K562 (cell line): Measurements from ENCODE around the gene PSMC4. TPM values are rescaled to one million over a fixed set of nuclear protein-coding genes. Genes with fewer than 3 reads are reported as not detected.
A peak's percentile ranks its signal among the peaks of the same experiment; 100 is the strongest.

Experiments used
- ATAC-seq: fragments of 200-7000 bp; cut with Tn5 transposase; 3 replicates; pipeline ENCODE4 v1.9.1; 2020; ENCODE audit warnings: moderate library complexity
- BruUV-seq: library from RNA; stranded (reverse); fragments of 400-500 nt; replicated peaks from 2 replicates; lab custom pipeline; 2021; lab: Mats Ljungman, UMichigan
- CTCF ChIA-PET: fragments of 300-600 bp; formaldehyde crosslinking; extraction: SDS; loops from one replicate; lab custom pipeline; 2021; ENCODE audit warnings: low intra/inter-chr PET ratio; lab: Yijun Ruan, JAX
- POLR2A ChIA-PET: fragments of 300-600, 350-650 bp; sonication (Branson Sonifier 250); formaldehyde crosslinking; extraction: SDS; loops from one replicate; lab custom pipeline; 2021; ENCODE audit warnings: antibody characterized with exemption, inconsistent platforms; lab: Yijun Ruan, JAX
- DNase-seq, 4 experiments: peaks; one replicate each; pipeline versions ENCODE4 v3.0.0 to v3.0.0-alpha.2; 2011 to 2018; ENCODE audit warnings: low spot score in 3 of 4, mixed read lengths in 3 of 4; ENCODE audit errors: extremely low read depth in 1 of 4
- FAIRE-seq: peaks from 2 replicates; lab custom pipeline; 2011; peaks lifted over from hg19 to GRCh38; lab: Jason Lieb, UNC
- H2AFZ ChIP-seq: 2 replicates; pipeline ENCODE4 v1.6.0; 2011; ENCODE audit warnings: low read depth, low read length, control low read depth, inconsistent platforms
- H3K27ac ChIP-seq: fragments of 200-600 bp; 3 replicates; pipeline ENCODE4 v1.8.0; 2011; ENCODE audit warnings: low read depth, mild to moderate bottlenecking, control low read depth, inconsistent platforms, low read length, moderate library complexity, mixed read lengths; ENCODE audit errors: extremely low read depth
- H3K27me3 ChIP-seq, 2 experiments: fragments of 300-600 bp in 1 of 2; 2 replicates in 1 of 2; 3 replicates in 1 of 2; pipeline versions ENCODE4 v1.6.0 to v1.8.0; 2011; ENCODE audit warnings: inconsistent platforms in 2 of 2, low read length in 2 of 2, mild to moderate bottlenecking in 1 of 2, mixed read lengths in 1 of 2, moderate library complexity in 1 of 2; ENCODE audit not compliant: control insufficient read depth in 2 of 2, insufficient read depth in 2 of 2
- H3K36me3 ChIP-seq: fragments of 300-600 bp; 3 replicates; pipeline ENCODE4 v1.8.0; 2011; ENCODE audit warnings: mild to moderate bottlenecking, low read length, inconsistent platforms; ENCODE audit not compliant: control insufficient read depth, insufficient read depth
- H3K4me1 ChIP-seq, 2 experiments: fragments of 200-600 bp in 1 of 2; replicated peaks in 1 of 2; 2 replicates in 1 of 2; 3 replicates in 1 of 2; pipeline versions ENCODE4 v1.5.1 to v1.8.0; 2011; ENCODE audit warnings: inconsistent platforms in 2 of 2, low read length in 2 of 2, mild to moderate bottlenecking in 1 of 2, mixed read lengths in 1 of 2, moderate library complexity in 1 of 2; ENCODE audit not compliant: control insufficient read depth in 2 of 2, insufficient read depth in 2 of 2
- H3K4me2 ChIP-seq: 2 replicates; pipeline ENCODE4 v1.6.1; 2011; ENCODE audit warnings: low read length, control low read depth, inconsistent platforms, mixed read lengths; ENCODE audit not compliant: insufficient read depth
- H3K4me3 ChIP-seq: fragments of 200-600 bp; sonication (generic), shearing (Covaris generic); 2 replicates; pipeline ENCODE4 v1.5.1; 2016; ENCODE audit warnings: control low read depth, inconsistent platforms
- H3K79me2 ChIP-seq: fragments of 200-600 bp; 3 replicates; pipeline ENCODE4 v1.8.0; 2011; ENCODE audit warnings: low read length, inconsistent platforms; ENCODE audit not compliant: control insufficient read depth, insufficient read depth
- H3K9ac ChIP-seq, 2 experiments: 2 replicates each; pipeline versions ENCODE4 v1.6.0 to v1.6.1; 2011; ENCODE audit warnings: low read depth in 2 of 2, low read length in 2 of 2, control low read depth in 1 of 2, inconsistent platforms in 1 of 2, mild to moderate bottlenecking in 1 of 2, mixed read lengths in 1 of 2; ENCODE audit not compliant: insufficient read depth in 1 of 2
- H3K9me1 ChIP-seq: one replicate; pipeline ENCODE4 v1.6.0; 2011; ENCODE audit warnings: inconsistent platforms, mild to moderate bottlenecking, low read length, moderate library complexity; ENCODE audit not compliant: control insufficient read depth, insufficient read depth
- H3K9me3 ChIP-seq: replicated peaks from 2 replicates; pipeline ENCODE4 v1.5.1; 2011; ENCODE audit warnings: low read depth, low read length, inconsistent platforms; ENCODE audit not compliant: control insufficient read depth, insufficient read depth
- H4K20me1 ChIP-seq: replicated peaks from 2 replicates; pipeline ENCODE4 v1.6.1; 2011; ENCODE audit warnings: low read length, inconsistent platforms, mixed read lengths; ENCODE audit not compliant: control insufficient read depth, insufficient read depth
- CBFA2T2 ChIP-seq: fragments of 450-650 bp; conservative IDR thresholded peaks from 2 replicates; pipeline ENCODE4 v1.6.1; 2017; ENCODE audit warnings: mild to moderate bottlenecking
- CBFA2T3 ChIP-seq: fragments of 450-650 bp; IDR thresholded peaks from 2 replicates; pipeline ENCODE4 v1.6.1; 2017
- EGR1 ChIP-seq: fragments of 450-650 bp; conservative IDR thresholded peaks from 2 replicates; pipeline ENCODE4 v1.6.1; 2017; ENCODE audit warnings: mild to moderate bottlenecking
- MXI1 ChIP-seq: IDR thresholded peaks from 2 replicates; pipeline ENCODE4 v1.6.1; 2011; ENCODE audit warnings: low read depth, mild to moderate bottlenecking, improper control_type of control experiment, low read length
- NEUROD1 ChIP-seq: fragments of 150-350 bp; IDR thresholded peaks from 2 replicates; pipeline ENCODE4 v1.6.1; 2014; ENCODE audit warnings: borderline replicate concordance, low read length, low read depth; ENCODE audit not compliant: partially characterized antibody
- NFIC ChIP-seq: fragments of 450-650 bp; IDR thresholded peaks from 2 replicates; pipeline ENCODE4 v1.6.1; 2017; ENCODE audit warnings: mild to moderate bottlenecking, inconsistent platforms
- ZBTB7A ChIP-seq: IDR thresholded peaks from 2 replicates; pipeline ENCODE4 v1.6.1; 2011; ENCODE audit warnings: low read depth, mild to moderate bottlenecking, low read length, moderate library complexity, borderline replicate concordance; ENCODE audit not compliant: control insufficient read depth
- ZNF121 ChIP-seq: sonication (generic); formaldehyde crosslinking; conservative IDR thresholded peaks from 2 replicates; pipeline ENCODE4 v1.8.0; 2022; ENCODE audit warnings: missing genetic modification reagents
- WGBS: fragments of 100-300 bp; shearing (Covaris generic); methylation state at CpG from one replicate; pipeline ENCODE4 v1.1.6; 2016; ENCODE audit warnings: low coverage, mixed read lengths; ENCODE audit not compliant: insufficient coverage; ENCODE audit errors: missing lambda C conversion rate; 5-methylcytosine and 5-hydroxymethylcytosine counted together
- in situ Hi-C: fragments of 300-500 bp; cut with MboI; formaldehyde crosslinking; loops from 4 replicates; pipeline ENCODE4 v1.15.0; 2018; ENCODE audit warnings: inconsistent platforms, mixed read lengths
- intact Hi-C: fragments of 100-400 bp; cut with micrococcal nuclease; formaldehyde crosslinking; loops from 2 replicates; pipeline ENCODE4 v1.14.2; 2022
- polyA plus RNA-seq, 8 experiments: library from polyadenylated mRNA; depleted of rRNA in 4 of 8; stranded (reverse) in 5 of 8; unstranded in 3 of 8; fragments of >200 nt; fragmentation: Nextera tagmentation in 2 of 8; fragmentation: Illumina TruSeq in 1 of 8; extraction: Ambion mirVana in 2 of 8; extraction: Trizol in 1 of 8; gene quantifications; 2 replicates each; pipeline versions ENCODE4 v1.2.1 to v1.2.3, GENCODE V29; 2011 to 2014; ENCODE audit warnings: inconsistent platforms in 1 of 8, missing spikeins in 1 of 8
- total RNA-seq, 7 experiments: library from RNA; depleted of rRNA in 6 of 7; stranded (reverse); fragments of >200 nt in 6 of 7; fragmentation: Illumina TruSeq in 2 of 7; extraction: Trizol in 2 of 7; gene quantifications; 2 replicates each; pipeline versions ENCODE4 v1.2.1 to v1.2.3, GENCODE V29; 2011 to 2021; ENCODE audit warnings: low replicate concordance in 1 of 7

Gene PSMC4
- total and polyA plus RNA-seq, 9 of the 15 experiments (the other 6 are each of a cell fraction or from before 2014, with no cell fraction given): 45.9 to 475 (median 142) TPM

DNA sequence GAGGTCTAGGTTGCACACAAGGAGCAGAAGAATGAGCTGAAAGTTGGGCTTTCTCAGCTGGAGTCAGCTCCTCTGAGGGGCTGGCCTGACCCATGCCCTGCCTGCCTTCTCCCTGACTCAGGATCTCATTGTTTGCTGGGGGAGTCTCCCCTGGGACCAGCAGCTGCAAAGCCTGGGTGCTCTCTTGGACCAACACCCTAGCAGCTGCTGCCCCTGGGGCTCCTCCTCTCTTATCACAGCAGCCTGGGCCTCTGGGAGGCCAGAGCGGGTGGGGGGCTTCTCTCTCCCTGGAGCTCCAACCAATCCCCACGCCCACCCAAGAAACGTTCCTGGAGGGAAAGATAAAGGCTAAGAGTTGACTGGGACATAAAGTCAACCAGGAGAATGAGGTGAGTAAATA, 34.9 kb upstream of the PSMC4 start:
- TF ChIP-seq NFIC (0 out of 2 replicates have a peak, but pooled peaks have one; percentile 26), CBFA2T2 (0 out of 2 replicates have a peak, but pooled peaks have one; percentile 19), EGR1 (no peak), MXI1 (no peak), ZBTB7A (peak; percentile 24; the same call in 1 of the 2 replicates), CBFA2T3 (peak; percentile 44)
- TF ChIP-seq, all 486 proteins: peak for 4
- no TSS peak for BruUV-seq
- Histone ChIP-seq H3K9me3 (no peaks in the 10 kb centered on the region; the same call in 1 of the 2 replicates), H3K9me1 (no peaks in the 10 kb centered on the region), H3K4me3 (no peak overlapping the region), H3K36me3 (no peaks in the 10 kb centered on the region), H3K4me2 (no peak overlapping the region), H3K27ac (no peak overlapping the region), H3K9ac (no peak overlapping the region), H3K27me3 (peaks cover 0 to 13% of the 10 kb centered on the region in 2 experiments; a peak in 2 of 5 replicates), H2AFZ (no peak overlapping the region), H3K79me2 (no peaks in the 10 kb centered on the region), H3K4me1 (peaks cover 0 to 5% of the 10 kb centered on the region in 2 experiments; a peak in 2 of 5 replicates), H4K20me1 (no peaks in the 10 kb centered on the region)
- peak in 1 of 4 experiments; percentile 37 for DNase-seq
- ChIA-PET POLR2A (interaction anchor here (1.0 to 2.1 kb wide), 3 partner anchors 21 to 35 kb away, joined by 3 to 6 read pairs (median 5); partner anchors contain the start of gene PSMC4), CTCF (no interaction called here)
- 0% methylated on average over 3 of the region's 3 CpGs for whole genome bisulfite sequencing
- intact Hi-C loops: no loop called here
- no peak for FAIRE-seq
- no peak for ATAC-seq
- in situ Hi-C loops: no loop called here

DNA sequence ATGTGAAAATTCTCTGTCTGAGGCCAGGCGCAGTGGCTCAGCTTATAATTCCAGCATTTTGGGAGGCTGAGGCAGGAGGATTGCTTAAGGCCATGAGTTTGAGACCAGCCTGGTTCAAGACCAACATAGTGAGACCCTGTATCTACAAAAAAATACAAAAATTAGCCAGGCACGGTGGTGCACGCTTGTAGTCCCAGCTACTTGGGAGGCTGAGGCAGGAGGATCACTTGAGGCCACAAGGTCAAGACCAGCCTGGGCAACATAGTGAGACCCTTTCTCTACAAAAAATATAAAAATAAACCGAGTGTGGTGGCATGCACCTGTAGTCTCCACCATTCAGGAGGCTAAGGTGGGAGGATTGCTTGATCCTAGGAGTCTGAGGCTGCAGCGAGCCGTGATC, 34.3 kb upstream of the PSMC4 start:
- Histone ChIP-seq H3K36me3 (no peaks in the 10 kb centered on the region), H3K4me2 (no peak overlapping the region), H3K9me3 (no peaks in the 10 kb centered on the region; the same call in 1 of the 2 replicates), H2AFZ (no peak overlapping the region), H4K20me1 (no peaks in the 10 kb centered on the region), H3K27ac (no peak overlapping the region), H3K27me3 (peaks cover 0 to 7% of the 10 kb centered on the region in 2 experiments; a peak in 2 of 5 replicates), H3K9me1 (no peaks in the 10 kb centered on the region), H3K4me3 (no peak overlapping the region), H3K9ac (no peak overlapping the region), H3K4me1 (peaks cover 0 to 5% of the 10 kb centered on the region in 2 experiments; a peak in 2 of 5 replicates), H3K79me2 (no peaks in the 10 kb centered on the region)
- POLR2A ChIA-PET: interaction anchor here (1.1 to 2.1 kb wide), 2 partner anchors 22 to 34 kb away, joined by 5 to 6 read pairs; partner anchors contain the start of gene PSMC4
- TF ChIP-seq NEUROD1: no peak
- peak; percentile 63 for TF ChIP-seq ZNF121
- intact Hi-C loops (no loop called here), in situ Hi-C loops (no loop called here)
- FAIRE-seq: peak; percentile 6
- no peak for ATAC-seq
- 24% methylated on average over 6 of the region's 6 CpGs for WGBS
- no TSS peak for BruUV-seq
- DNase-seq: no peak
- CTCF ChIA-PET: no interaction called here
